NCI-H2081 (cell line): Measurements from ENCODE around the gene DRG2.

Experiments used
- DNase-seq, 2 experiments: peaks; one replicate each; lab custom pipeline; 2025; lab: John Stamatoyannopoulos, UW

DRG2 gene

GRCh38 chr17:18144855-18145254 is 57.1 kb downstream of the DRG2 start:
- DNase-seq: no peak

DNA sequence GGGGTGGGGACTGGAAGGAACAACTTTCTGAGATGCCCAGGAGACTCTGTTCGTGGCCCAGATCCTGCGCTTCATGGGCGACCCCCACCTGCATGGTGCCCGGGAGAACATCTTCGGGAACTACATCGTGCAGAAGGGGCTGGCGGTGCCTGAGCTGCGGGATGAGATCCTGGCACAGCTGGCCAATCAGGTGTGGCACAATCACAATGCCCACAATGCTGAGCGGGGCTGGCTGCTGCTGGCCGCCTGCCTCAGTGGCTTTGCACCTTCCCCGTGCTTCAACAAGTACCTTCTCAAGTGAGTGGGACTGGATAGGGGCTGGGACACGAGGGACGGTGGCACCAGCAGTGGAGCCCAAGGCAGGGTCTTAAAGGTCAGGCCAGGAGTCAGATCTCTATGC is 58.1 kb downstream of the DRG2 start:
- DNase-seq: no peak

GRCh38 chr17:18146259-18146658 is 58.5 kb downstream of the DRG2 start:
- no peak for DNase-seq

- DNase-seq: no peak
Measured at GRCh38 chr17:18146980-18147379, 59.2 kb downstream of the DRG2 start.

- DNase-seq: no peak
Measured at GRCh38 chr17:18148586-18148985, 60.8 kb downstream of the DRG2 start.

- DNase-seq: no peak
Measured at GRCh38 chr17:18151290-18151689, 63.5 kb downstream of the DRG2 start.

- no peak for DNase-seq
Measured at GRCh38 chr17:18155179-18155578, 67.4 kb downstream of the DRG2 start.

GRCh38 chr17:18156171-18156975 is 68.6 kb downstream of the DRG2 start:
- DNase-seq: no peak

- DNase-seq: no peak
Measured at GRCh38 chr17:18156976-18157280, 69.2 kb downstream of the DRG2 start.
